ENCODE measurements around the gene NAGLU.
A peak's percentile ranks its signal among the peaks of the same experiment; 100 is the strongest.
"Not testable (repeated sequence)": the region's sequence is repeated elsewhere in the genome, so short reads cannot be mapped to it uniquely, and the experiment has no call there.

Gene NAGLU

GRCh38 chr17:42554250-42555121 is 18.4 kb downstream of the NAGLU start:
- TF ChIP-seq ZFX (IDR thresholded peaks at IDR 0.05; ENCODE audit: borderline replicate concordance) (no peak), CTCF (IDR thresholded peaks at IDR 0.05) (no peak; the same call in 1 of the 2 replicates)
- peak overlapping the region; percentile 84 for H3K27ac ChIP-seq

- no peak for TF ChIP-seq CTCF (IDR thresholded peaks at IDR 0.05)
- TF ChIP-seq ZFX (IDR thresholded peaks at IDR 0.05; ENCODE audit: borderline replicate concordance), result no peak
- H3K27ac ChIP-seq, result peak overlapping the region; percentile 84
These were observed 19.1 kb downstream of the NAGLU start for GRCh38 chr17:42555122-42555622.

GRCh38 chr17:42555961-42556617 is 20.0 kb downstream of the NAGLU start:
- not testable (repeated sequence) for H3K27ac ChIP-seq

GRCh38 chr17:42559075-42559474 is 23.0 kb downstream of the NAGLU start:
- H3K27ac ChIP-seq, result 0 out of 2 replicates have a peak overlapping the region, but pooled peaks have one; percentile 8
- no peak for TF ChIP-seq ZFX (IDR thresholded peaks at IDR 0.05; ENCODE audit: borderline replicate concordance)
- TF ChIP-seq CTCF (IDR thresholded peaks at IDR 0.05), result no peak

GRCh38 chr17:42560246-42560645 is 24.2 kb downstream of the NAGLU start:
- no peak for TF ChIP-seq ZFX (IDR thresholded peaks at IDR 0.05; ENCODE audit: borderline replicate concordance)
- no peak for TF ChIP-seq CTCF (IDR thresholded peaks at IDR 0.05)
- H3K27ac ChIP-seq, result no peak overlapping the region

- no peak for TF ChIP-seq ZFX (IDR thresholded peaks at IDR 0.05; ENCODE audit: borderline replicate concordance)
- no peak for TF ChIP-seq CTCF (IDR thresholded peaks at IDR 0.05)
- H3K27ac ChIP-seq, result peak within 1 kb of the TSS; percentile 93
These were observed 25.9 kb downstream of the NAGLU start, which contains the start of gene COASY for GRCh38 chr17:42561897-42562387. TSS of gene COASY (plus strand) at chr17:42562148. CDS start at chr17:42562623, 475 bp downstream.

GRCh38 chr17:42562388-42563142 is 26.5 kb downstream of the NAGLU start:
- H3K27ac ChIP-seq, result peak overlapping the region; percentile 93
- TF ChIP-seq CTCF (IDR thresholded peaks at IDR 0.05) (no peak), ZFX (IDR thresholded peaks at IDR 0.05; ENCODE audit: borderline replicate concordance) (no peak)
